ENCODE measurements around the gene NUDT21. TPM values are rescaled to one million over a fixed set of nuclear protein-coding genes. Genes with fewer than 3 reads are reported as not detected.

NUDT21 gene
- total and polyA plus RNA-seq, 10 of the 15 experiments (the other 5 are each of a cell fraction or from before 2014, with no cell fraction given): 70.1 to 229 (median 127) TPM

DNA sequence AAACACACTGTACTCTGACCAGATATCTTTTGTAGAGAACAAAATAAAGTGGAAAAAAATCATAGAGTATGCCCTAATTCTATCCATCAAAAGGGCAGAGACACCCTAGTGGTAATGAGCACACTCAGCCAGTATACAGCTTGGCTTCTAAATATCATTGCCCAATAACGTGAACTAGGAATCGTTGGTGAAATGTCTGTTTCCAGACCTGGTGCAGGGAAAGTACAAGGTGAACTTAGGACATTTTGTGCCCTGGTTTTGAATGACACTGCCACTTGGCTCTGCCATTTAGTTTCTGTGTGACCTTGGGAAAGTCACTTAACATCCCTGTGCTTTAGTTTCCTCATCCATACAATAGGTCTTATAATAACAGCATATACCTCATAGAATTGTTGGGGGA lies 39.5 kb downstream of the NUDT21 start (continued):
- TF ChIP-seq, protein P1, sequence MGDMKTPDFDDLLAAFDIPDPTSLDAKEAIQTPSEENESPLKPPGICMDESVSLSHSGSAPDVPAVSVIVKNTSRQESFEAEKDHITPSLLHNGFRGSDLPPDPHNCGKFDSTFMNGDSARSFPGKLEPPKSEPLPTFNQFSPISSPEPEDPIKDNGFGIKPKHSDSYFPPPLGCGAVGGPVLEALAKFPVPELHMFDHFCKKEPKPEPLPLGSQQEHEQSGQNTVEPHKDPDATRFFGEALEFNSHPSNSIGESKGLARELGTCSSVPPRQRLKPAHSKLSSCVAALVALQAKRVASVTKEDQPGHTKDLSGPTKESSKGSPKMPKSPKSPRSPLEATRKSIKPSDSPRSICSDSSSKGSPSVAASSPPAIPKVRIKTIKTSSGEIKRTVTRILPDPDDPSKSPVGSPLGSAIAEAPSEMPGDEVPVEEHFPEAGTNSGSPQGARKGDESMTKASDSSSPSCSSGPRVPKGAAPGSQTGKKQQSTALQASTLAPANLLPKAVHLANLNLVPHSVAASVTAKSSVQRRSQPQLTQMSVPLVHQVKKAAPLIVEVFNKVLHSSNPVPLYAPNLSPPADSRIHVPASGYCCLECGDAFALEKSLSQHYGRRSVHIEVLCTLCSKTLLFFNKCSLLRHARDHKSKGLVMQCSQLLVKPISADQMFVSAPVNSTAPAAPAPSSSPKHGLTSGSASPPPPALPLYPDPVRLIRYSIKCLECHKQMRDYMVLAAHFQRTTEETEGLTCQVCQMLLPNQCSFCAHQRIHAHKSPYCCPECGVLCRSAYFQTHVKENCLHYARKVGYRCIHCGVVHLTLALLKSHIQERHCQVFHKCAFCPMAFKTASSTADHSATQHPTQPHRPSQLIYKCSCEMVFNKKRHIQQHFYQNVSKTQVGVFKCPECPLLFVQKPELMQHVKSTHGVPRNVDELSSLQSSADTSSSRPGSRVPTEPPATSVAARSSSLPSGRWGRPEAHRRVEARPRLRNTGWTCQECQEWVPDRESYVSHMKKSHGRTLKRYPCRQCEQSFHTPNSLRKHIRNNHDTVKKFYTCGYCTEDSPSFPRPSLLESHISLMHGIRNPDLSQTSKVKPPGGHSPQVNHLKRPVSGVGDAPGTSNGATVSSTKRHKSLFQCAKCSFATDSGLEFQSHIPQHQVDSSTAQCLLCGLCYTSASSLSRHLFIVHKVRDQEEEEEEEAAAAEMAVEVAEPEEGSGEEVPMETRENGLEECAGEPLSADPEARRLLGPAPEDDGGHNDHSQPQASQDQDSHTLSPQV (IDR thresholded peaks at IDR 0.05): no peak
- TF ChIP-seq MTA3 (IDR thresholded peaks at IDR 0.05; ENCODE audit: borderline replicate concordance, low read length) (no peak), CHD4 (IDR thresholded peaks at IDR 0.05) (no peak), IRF4 (IDR thresholded peaks at IDR 0.05; ENCODE audit: low read depth, low read length) (no peak), ZNF217 (IDR thresholded peaks at IDR 0.05) (no peak), BCLAF1 (IDR thresholded peaks at IDR 0.05) (no peak)

Data from GM12878 (cell line).